ENCODE results near the gene IFITM5. TPM values are rescaled to one million over a fixed set of nuclear protein-coding genes. Genes with fewer than 3 reads are reported as not detected.

IFITM5 gene
- total RNA-seq, 4 donors from 2014 or later: not detected

DNA sequence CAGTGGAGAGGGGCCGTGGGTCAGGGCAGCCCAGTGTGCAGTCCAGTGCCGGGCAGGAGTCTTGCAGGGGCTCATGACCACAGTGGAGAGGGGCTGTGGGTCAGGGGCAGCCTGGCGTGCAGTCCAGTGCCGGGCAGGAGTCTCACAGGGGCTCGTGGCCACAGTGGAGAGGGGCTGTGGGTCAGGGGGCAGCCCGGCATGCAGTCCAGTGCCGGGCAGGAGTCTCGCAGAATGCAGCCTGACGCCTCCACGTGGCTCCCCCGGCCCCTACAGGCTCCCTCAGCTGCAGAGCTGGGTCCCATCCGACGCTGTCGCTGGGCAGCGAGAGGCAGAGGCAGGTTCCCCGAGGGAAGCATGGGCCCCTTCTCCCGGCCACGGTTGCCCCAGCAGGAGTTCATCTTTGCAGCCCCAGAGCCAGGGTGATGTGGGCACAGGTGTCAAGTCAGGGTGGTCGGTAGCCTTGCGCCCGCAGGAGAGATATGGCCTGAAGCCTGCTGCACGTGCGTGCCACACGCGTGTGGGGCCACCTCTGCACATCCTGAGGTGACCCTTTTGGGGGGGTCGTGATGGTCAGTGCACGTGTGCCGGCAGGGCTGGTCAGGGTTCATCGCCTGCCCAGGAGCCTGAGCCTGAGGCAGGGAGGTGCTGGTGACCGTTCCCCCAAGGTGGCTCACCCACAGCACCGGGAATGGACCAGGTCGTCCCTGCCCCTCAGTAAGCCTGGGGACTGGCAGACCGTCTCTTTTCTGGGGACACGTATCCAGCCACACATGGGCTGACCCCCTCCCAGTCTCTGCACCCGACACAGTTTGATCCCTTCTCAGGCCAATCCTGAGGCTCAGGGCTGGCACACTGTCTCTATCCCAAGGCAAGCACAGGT, 2.9 kb downstream of the IFITM5 start:
- Histone ChIP-seq H3K9me3 (no peaks in the 10 kb centered on the region), H3K4me3 (no peak overlapping the region), H3K36me3 (peaks cover 7% of the 10 kb centered on the region), H3K4me1 (peaks cover 13% of the 10 kb centered on the region), H3K27ac (no peak overlapping the region), H3K27me3 (peaks cover 17% of the 10 kb centered on the region)
- WGBS: 86% methylated on average over 5 of the region's 35 CpGs
- DNase-seq (ENCODE audit: low spot score in 2 of 2): peak in 1 of 2 donors; percentile 67
- TF ChIP-seq POLR2A (IDR thresholded peaks at IDR 0.05) (no peak), EP300 (IDR thresholded peaks at IDR 0.05) (no peak)
- TF ChIP-seq, protein P1, sequence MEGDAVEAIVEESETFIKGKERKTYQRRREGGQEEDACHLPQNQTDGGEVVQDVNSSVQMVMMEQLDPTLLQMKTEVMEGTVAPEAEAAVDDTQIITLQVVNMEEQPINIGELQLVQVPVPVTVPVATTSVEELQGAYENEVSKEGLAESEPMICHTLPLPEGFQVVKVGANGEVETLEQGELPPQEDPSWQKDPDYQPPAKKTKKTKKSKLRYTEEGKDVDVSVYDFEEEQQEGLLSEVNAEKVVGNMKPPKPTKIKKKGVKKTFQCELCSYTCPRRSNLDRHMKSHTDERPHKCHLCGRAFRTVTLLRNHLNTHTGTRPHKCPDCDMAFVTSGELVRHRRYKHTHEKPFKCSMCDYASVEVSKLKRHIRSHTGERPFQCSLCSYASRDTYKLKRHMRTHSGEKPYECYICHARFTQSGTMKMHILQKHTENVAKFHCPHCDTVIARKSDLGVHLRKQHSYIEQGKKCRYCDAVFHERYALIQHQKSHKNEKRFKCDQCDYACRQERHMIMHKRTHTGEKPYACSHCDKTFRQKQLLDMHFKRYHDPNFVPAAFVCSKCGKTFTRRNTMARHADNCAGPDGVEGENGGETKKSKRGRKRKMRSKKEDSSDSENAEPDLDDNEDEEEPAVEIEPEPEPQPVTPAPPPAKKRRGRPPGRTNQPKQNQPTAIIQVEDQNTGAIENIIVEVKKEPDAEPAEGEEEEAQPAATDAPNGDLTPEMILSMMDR (IDR thresholded peaks at IDR 0.05): no peak

DNA sequence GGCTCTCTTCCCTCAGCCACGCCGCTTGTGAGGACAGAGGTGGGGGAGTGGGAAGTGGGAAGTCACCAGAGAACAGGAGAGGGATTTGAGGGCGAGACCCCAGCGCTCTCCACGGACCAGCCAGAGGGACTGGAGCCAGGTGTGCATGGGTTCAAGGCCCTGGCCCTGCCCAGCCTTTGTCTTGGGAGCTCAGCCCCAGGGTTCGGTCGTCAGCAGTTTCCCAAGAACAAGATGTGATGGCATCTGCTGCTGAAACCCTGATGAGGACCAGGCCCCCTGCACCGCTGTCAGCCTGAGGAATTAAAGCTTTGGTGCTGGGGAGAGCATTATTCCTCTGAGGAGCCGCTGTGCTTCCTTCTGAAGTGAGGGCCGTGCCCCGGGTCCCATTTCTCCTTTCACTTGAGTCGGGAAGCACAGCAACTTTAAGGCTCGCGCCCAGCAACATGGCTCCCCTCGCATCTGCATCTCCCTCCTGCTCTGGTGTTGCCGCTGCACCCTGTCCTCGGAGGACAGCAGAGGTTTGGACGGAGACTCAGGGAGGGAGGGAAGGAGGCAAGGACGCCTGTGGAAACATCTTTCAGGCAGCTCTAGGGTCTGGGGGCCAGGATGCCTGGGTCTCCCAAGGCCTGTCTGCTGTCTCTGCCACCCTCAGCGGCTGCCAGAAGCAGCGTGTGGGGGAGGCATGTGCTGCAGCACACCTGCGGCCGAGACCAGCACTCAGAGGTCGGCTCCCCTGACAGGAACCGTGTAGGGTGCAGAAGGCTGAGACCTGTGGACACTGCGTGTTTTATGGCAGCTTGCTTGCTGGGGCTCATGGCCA, 3.8 kb downstream of the IFITM5 start:
- DNase-seq (ENCODE audit: low spot score in 2 of 2): peak in 1 of 2 donors; percentile 53
- WGBS: 85% methylated on average over 21 of the region's 26 CpGs
- TF ChIP-seq POLR2AphosphoS5 (IDR thresholded peaks at IDR 0.05): no peak
- TF ChIP-seq, protein P1 (IDR thresholded peaks at IDR 0.05): no peak
- TF ChIP-seq POLR2A (IDR thresholded peaks at IDR 0.05): no peak
- TF ChIP-seq EP300 (IDR thresholded peaks at IDR 0.05): no peak
- Histone ChIP-seq H3K4me3 (no peak overlapping the region), H3K36me3 (peaks cover 7% of the 10 kb centered on the region), H3K4me1 (peaks cover 13% of the 10 kb centered on the region), H3K27ac (no peak overlapping the region), H3K9me3 (no peaks in the 10 kb centered on the region), H3K27me3 (peaks cover 17% of the 10 kb centered on the region)

DNA sequence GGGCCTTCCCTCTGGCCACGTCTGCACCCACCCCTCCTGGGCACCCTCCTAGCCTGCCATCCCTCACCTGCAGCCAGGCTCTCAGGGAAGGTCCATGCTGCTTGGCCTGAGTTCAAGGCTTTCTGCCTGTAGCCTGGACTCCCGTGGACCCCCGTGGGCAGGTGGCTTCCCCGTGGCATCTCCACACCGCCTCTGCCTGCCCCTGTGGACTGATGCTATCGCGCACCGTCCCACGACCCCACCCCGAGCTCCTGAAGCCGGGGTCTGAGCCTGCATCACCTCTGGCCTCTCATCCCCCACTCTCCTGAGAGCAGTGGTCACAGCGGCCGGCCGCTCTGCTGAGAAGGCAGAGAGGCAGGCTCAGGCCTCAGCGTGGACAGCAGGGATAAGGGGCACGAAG, 4.5 kb downstream of the IFITM5 start:
- Histone ChIP-seq H3K9me3 (no peaks in the 10 kb centered on the region), H3K27me3 (peaks cover 13% of the 10 kb centered on the region), H3K4me3 (no peak overlapping the region), H3K27ac (no peak overlapping the region), H3K36me3 (peaks cover 7% of the 10 kb centered on the region), H3K4me1 (peaks cover 14% of the 10 kb centered on the region)
- TF ChIP-seq POLR2AphosphoS5 (IDR thresholded peaks at IDR 0.05) (no peak), EP300 (IDR thresholded peaks at IDR 0.05) (no peak), POLR2A (IDR thresholded peaks at IDR 0.05) (no peak)
- TF ChIP-seq, protein P1 (IDR thresholded peaks at IDR 0.05): no peak
- 89% methylated on average over 12 of the region's 16 CpGs for WGBS
- DNase-seq (ENCODE audit: low spot score in 2 of 2): peak in 1 of 2 donors; percentile 59

DNA sequence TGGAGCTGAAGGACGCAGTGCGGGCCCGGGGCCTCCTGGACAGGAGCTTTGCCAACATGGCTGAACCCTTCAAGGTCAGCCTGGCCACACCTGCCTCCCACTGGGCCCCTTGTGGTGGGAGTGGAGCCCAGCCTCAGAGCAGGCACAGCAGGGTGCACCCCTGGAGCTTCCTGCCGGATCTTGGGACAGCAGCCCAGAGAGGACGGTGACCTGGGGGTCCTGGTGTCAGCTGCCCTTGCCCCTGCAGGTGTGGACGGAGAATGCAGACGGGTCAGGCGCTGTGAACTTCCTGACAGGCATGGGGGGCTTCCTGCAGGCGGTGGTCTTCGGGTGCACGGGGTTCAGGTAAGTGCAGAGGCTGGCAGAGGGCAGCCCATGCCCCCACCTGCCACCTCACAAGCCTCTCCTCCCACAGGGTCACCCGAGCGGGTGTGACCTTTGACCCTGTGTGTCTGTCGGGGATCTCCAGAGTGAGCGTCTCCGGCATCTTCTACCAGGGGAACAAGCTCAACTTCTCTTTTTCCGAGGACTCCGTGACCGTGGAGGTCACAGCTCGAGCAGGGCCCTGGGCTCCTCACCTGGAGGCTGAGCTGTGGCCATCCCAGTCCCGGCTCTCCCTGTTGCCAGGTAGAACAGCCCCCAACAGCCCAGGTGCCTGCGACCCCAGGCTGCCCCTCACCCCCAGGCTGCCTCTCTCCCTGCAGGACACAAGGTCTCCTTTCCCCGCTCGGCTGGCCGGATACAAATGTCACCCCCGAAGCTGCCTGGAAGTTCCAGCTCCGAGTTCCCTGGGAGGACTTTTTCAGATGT, 5.3 kb downstream of the IFITM5 start:
- no peak overlapping the region for H3K4me3 ChIP-seq
- peaks cover 22% of the 10 kb centered on the region for H3K4me1 ChIP-seq
- peak in 1 of 2 donors; percentile 62 for DNase-seq (ENCODE audit: low spot score in 2 of 2)
- H3K9me3 ChIP-seq: no peaks in the 10 kb centered on the region
- peaks cover 6% of the 10 kb centered on the region for H3K27me3 ChIP-seq
- no peak for TF ChIP-seq POLR2A (IDR thresholded peaks at IDR 0.05)
- TF ChIP-seq POLR2AphosphoS5 (IDR thresholded peaks at IDR 0.05): no peak
- 94% methylated on average over 6 of the region's 27 CpGs for WGBS
- H3K36me3 ChIP-seq: peaks cover 7% of the 10 kb centered on the region
- H3K27ac ChIP-seq: no peak overlapping the region

DNA sequence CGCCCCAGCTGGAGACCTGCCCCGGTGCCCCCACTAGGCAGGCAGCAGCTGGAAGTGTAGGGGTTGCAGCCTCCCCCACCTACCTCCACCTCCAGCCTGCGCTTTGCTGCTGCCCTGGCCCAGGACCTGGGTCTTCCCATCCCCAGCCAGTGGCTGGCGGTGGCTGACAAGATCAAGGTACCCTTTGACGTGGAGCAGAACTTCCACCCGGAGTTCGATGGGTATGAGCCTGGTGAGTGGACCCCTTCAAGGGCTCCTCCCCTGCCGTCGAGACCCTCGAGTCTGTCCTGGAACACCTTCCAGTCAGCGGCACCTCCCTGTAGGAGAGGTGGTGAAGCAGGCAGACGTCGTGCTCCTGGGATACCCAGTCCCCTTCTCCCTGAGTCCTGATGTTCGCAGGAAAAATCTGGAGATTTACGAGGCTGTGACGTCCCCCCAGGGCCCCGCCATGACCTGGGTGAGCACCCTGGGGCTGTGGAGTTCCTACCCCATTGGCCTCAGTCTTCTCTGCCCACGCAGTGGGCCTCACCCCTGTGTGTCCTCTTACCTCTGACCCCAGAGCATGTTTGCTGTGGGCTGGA, 6.0 kb downstream of the IFITM5 start:
- Histone ChIP-seq H3K9me3 (no peaks in the 10 kb centered on the region), H3K27me3 (no peaks in the 10 kb centered on the region), H3K4me3 (no peak overlapping the region), H3K27ac (no peak overlapping the region), H3K4me1 (peaks cover 27% of the 10 kb centered on the region), H3K36me3 (peaks cover 7% of the 10 kb centered on the region)
- WGBS: 87% methylated on average over 10 of the region's 18 CpGs
- TF ChIP-seq, protein P1 (IDR thresholded peaks at IDR 0.05): no peak
- TF ChIP-seq POLR2AphosphoS5 (IDR thresholded peaks at IDR 0.05): no peak
- TF ChIP-seq POLR2A (IDR thresholded peaks at IDR 0.05): no peak
- no peak for TF ChIP-seq EP300 (IDR thresholded peaks at IDR 0.05)
- no peak for DNase-seq (ENCODE audit: low spot score in 2 of 2)

Measured in suprapubic skin (tissue), 4 donors.